Endothelial cell of umbilical vein (primary cell): ENCODE data around the gene MYH15. TPM values are rescaled to one million over a fixed set of nuclear protein-coding genes. Genes with fewer than 3 reads are reported as not detected.
A peak's percentile ranks its signal among the peaks of the same experiment; 100 is the strongest.

ENCODE experiments used
- BruUV-seq: library from RNA; stranded (reverse); fragments of 400-500 nt; replicated peaks from 2 replicates; lab custom pipeline; 2021; lab: Mats Ljungman, UMichigan
- CTCF ChIA-PET: fragments of 300-600, 350-600 bp; sonication (Branson Sonifier 250); formaldehyde crosslinking; loops from one replicate; lab custom pipeline; 2021; ENCODE audit warnings: antibody characterized with exemption, inconsistent platforms; lab: Charles Lee
- POLR2A ChIA-PET: fragments of 300-600, 350-600 bp; sonication (Branson Sonifier 250); formaldehyde crosslinking; loops from one replicate; lab custom pipeline; 2021; ENCODE audit warnings: antibody characterized with exemption, inconsistent platforms; lab: Charles Lee
- DNase-seq: peaks from one replicate; pipeline ENCODE4 v3.0.0-alpha.2; 2011; ENCODE audit warnings: low read depth, low spot score
- FAIRE-seq: peaks from 2 replicates; lab custom pipeline; 2011; peaks lifted over from hg19 to GRCh38; lab: Jason Lieb, UNC
- H2AFZ ChIP-seq: 2 replicates; pipeline ENCODE4 v1.6.0; 2012; ENCODE audit warnings: low read depth, low read length, control low read depth, inconsistent platforms
- H3K27ac ChIP-seq: 2 replicates; pipeline ENCODE4 v1.5.1; 2011; ENCODE audit warnings: low read depth, mild to moderate bottlenecking, control low read depth, low read length, moderate library complexity; ENCODE audit not compliant: insufficient read depth
- H3K27me3 ChIP-seq, 2 experiments: 2 replicates each; pipeline versions ENCODE4 v1.6.0 to v1.6.1; 2011; ENCODE audit warnings: low read length in 2 of 2, mixed read lengths in 1 of 2; ENCODE audit not compliant: control insufficient read depth in 2 of 2, insufficient read depth in 2 of 2
- H3K36me3 ChIP-seq, 2 experiments: 2 replicates in 1 of 2; 3 replicates in 1 of 2; pipeline ENCODE4 v1.5.1; 2011; ENCODE audit warnings: low read length in 2 of 2, mild to moderate bottlenecking in 1 of 2, moderate library complexity in 1 of 2; ENCODE audit not compliant: control insufficient read depth in 2 of 2, insufficient read depth in 2 of 2; ENCODE audit errors: extremely low read depth in 1 of 2
- H3K4me1 ChIP-seq: 3 replicates; pipeline ENCODE4 v1.5.1; 2011; ENCODE audit warnings: mild to moderate bottlenecking, low read length; ENCODE audit not compliant: control insufficient read depth, insufficient read depth; ENCODE audit errors: extremely low read depth
- H3K4me2 ChIP-seq: 2 replicates; pipeline ENCODE4 v1.6.1; 2011; ENCODE audit warnings: low read length, control low read depth, mixed read lengths; ENCODE audit not compliant: insufficient read depth
- H3K4me3 ChIP-seq, 3 experiments: fragments of 200-600 bp in 1 of 3; sonication (generic), shearing (Covaris generic) in 1 of 3; replicated peaks in 1 of 3; 2 replicates each; pipeline ENCODE4 v1.5.1; 2011 to 2016; ENCODE audit warnings: control low read depth in 3 of 3, low read length in 3 of 3, mild to moderate bottlenecking in 2 of 3, inconsistent platforms in 1 of 3, low read depth in 1 of 3, moderate library complexity in 1 of 3; ENCODE audit not compliant: insufficient read depth in 1 of 3
- H3K79me2 ChIP-seq: 2 replicates; pipeline ENCODE4 v1.6.0; 2012; ENCODE audit warnings: low read length, inconsistent platforms; ENCODE audit not compliant: control insufficient read depth, insufficient read depth
- H3K9ac ChIP-seq: replicated peaks from 2 replicates; pipeline ENCODE3; 2011; ENCODE audit warnings: low read length, control low read depth; ENCODE audit not compliant: insufficient read depth; ENCODE audit errors: extremely low read depth
- H3K9me1 ChIP-seq: replicated peaks from 3 replicates; pipeline ENCODE4 v1.6.0; 2011; ENCODE audit warnings: mild to moderate bottlenecking, low read length; ENCODE audit not compliant: control insufficient read depth, insufficient read depth; ENCODE audit errors: extremely low read depth
- H3K9me3 ChIP-seq: replicated peaks from 2 replicates; pipeline ENCODE4 v1.5.1; 2012; ENCODE audit warnings: low read length, inconsistent platforms; ENCODE audit not compliant: control insufficient read depth, insufficient read depth
- H4K20me1 ChIP-seq: replicated peaks from 2 replicates; pipeline ENCODE3; 2011; ENCODE audit warnings: mild to moderate bottlenecking, low read length; ENCODE audit not compliant: control insufficient read depth, insufficient read depth; ENCODE audit errors: extremely low read depth
- CTCF ChIP-seq, 2 donors: IDR thresholded peaks; 1 replicate in 1 of 2; 2 replicates in 1 of 2; pipeline ENCODE4 v1.5.1; 2011; ENCODE audit warnings: low read length in 2 of 2, mild to moderate bottlenecking in 2 of 2, moderate library complexity in 2 of 2, control low read depth in 1 of 2, inconsistent platforms in 1 of 2, low read depth in 1 of 2; ENCODE audit not compliant: insufficient read depth in 1 of 2; ENCODE audit errors: extremely low read depth in 1 of 2
- EZH2 ChIP-seq: IDR thresholded peaks from 2 replicates; pipeline ENCODE4 v1.6.1; 2012; ENCODE audit warnings: borderline replicate concordance, low read depth, mild to moderate bottlenecking, moderate library complexity, low read length, inconsistent platforms; ENCODE audit not compliant: severe bottlenecking
- FOS ChIP-seq: IDR thresholded peaks from 2 replicates; pipeline ENCODE4 v1.6.1; 2011; ENCODE audit warnings: mild to moderate bottlenecking, low read length, moderate library complexity, borderline replicate concordance; ENCODE audit not compliant: insufficient read depth
- GATA2 ChIP-seq: IDR thresholded peaks from 2 replicates; pipeline ENCODE4 v1.7.0; 2011; ENCODE audit warnings: low read depth, mild to moderate bottlenecking, moderate library complexity, mixed read lengths, low read length; ENCODE audit not compliant: insufficient read length, insufficient read depth
- JUN ChIP-seq: IDR thresholded peaks from 2 replicates; pipeline ENCODE4 v1.6.1; 2011; ENCODE audit warnings: borderline replicate concordance, low read depth; ENCODE audit not compliant: insufficient read length, insufficient read depth
- MAX ChIP-seq: IDR thresholded peaks from 2 replicates; pipeline ENCODE4 v1.6.1; 2011; ENCODE audit not compliant: insufficient read depth, insufficient read length
- MYC ChIP-seq: IDR thresholded peaks from one replicate; pipeline ENCODE4 v1.6.1; 2011; ENCODE audit warnings: mild to moderate bottlenecking, low read depth, low read length
- POLR2A ChIP-seq: IDR thresholded peaks from 2 replicates; pipeline ENCODE4 v1.6.1; 2012; ENCODE audit warnings: low read depth, mild to moderate bottlenecking, control low read depth, low read length
- POLR2AphosphoS5 ChIP-seq: IDR thresholded peaks from 2 replicates; pipeline ENCODE4 v1.6.1; 2012; ENCODE audit warnings: low read depth, mild to moderate bottlenecking, control low read depth, low read length, moderate library complexity; ENCODE audit not compliant: insufficient read depth
- dilution Hi-C: fragments of 300-500 bp; cut with MboI; formaldehyde crosslinking; loops from one replicate; pipeline ENCODE4 v1.15.0; 2019; ENCODE audit warnings: low sequenced_read_pairs; ENCODE audit not compliant: extremely low pct_ligation_motif_present
- intact Hi-C: fragments of 100-400 bp; cut with micrococcal nuclease; formaldehyde crosslinking; loops from one replicate; pipeline ENCODE4 v1.10.0; 2022
- polyA plus RNA-seq, 4 experiments: library from polyadenylated mRNA; depleted of rRNA in 3 of 4; stranded (reverse) in 3 of 4; unstranded in 1 of 4; fragments of >200 nt; gene quantifications; 2 replicates each; pipeline versions ENCODE4 v1.2.1 to v1.2.3, GENCODE V29; 2011 to 2012; ENCODE audit warnings: missing spikeins in 1 of 4
- total RNA-seq: library from RNA; stranded (reverse); gene quantifications from 2 replicates; pipeline ENCODE4 v1.2.3, GENCODE V29; 2021

Gene MYH15
- total and polyA plus RNA-seq, 2 donors (not counting 3 experiments of a cell fraction or from before 2014, with no cell fraction given) = 0.27 TPM; not detected in 1

GRCh38 chr3:108485146-108485545, 25.2 kb downstream of the MYH15 start:
- no peak for DNase-seq
- TF ChIP-seq POLR2AphosphoS5 (no peak), MYC (no peak), JUN (no peak), GATA2 (no peak), POLR2A (no peak), EZH2 (no peak), FOS (no peak), CTCF (IDR thresholded peaks at IDR 0.05; ENCODE audit: extremely low read depth in 1 of 2, insufficient read depth in 1 of 2, low read depth in 1 of 2, low read length in 2 of 2) (no peak), MAX (no peak)
- Histone ChIP-seq H3K4me1 (peaks cover 12% of the 10 kb centered on the region), H3K79me2 (no peaks in the 10 kb centered on the region), H3K4me2 (no peak overlapping the region), H3K27me3 (no peaks in the 10 kb centered on the region), H3K4me3 (no peak overlapping the region), H3K27ac (no peak overlapping the region), H3K9ac (no peak overlapping the region), H3K9me1 (no peaks in the 10 kb centered on the region), H2AFZ (peak overlapping the region; percentile 46), H3K36me3 (no peaks in the 10 kb centered on the region), H3K9me3 (no peaks in the 10 kb centered on the region), H4K20me1 (no peaks in the 10 kb centered on the region)
- POLR2A ChIA-PET = no interaction called here
- CTCF ChIA-PET = interaction anchor here (4.6 to 4.9 kb wide), 2 partner anchors 7 to 10 kb away, joined by 24 to 50 read pairs; no protein-coding TSS in a partner anchor
- no TSS peak for BruUV-seq
- dilution Hi-C loops (no loop called here), intact Hi-C loops (no loop called here)
- no peak for FAIRE-seq
